ENCODE results near the gene ZNF420. TPM values are rescaled to one million over a fixed set of nuclear protein-coding genes. Genes with fewer than 3 reads are reported as not detected.

The ZNF420 gene
- total RNA-seq = 39.8 TPM

DNA sequence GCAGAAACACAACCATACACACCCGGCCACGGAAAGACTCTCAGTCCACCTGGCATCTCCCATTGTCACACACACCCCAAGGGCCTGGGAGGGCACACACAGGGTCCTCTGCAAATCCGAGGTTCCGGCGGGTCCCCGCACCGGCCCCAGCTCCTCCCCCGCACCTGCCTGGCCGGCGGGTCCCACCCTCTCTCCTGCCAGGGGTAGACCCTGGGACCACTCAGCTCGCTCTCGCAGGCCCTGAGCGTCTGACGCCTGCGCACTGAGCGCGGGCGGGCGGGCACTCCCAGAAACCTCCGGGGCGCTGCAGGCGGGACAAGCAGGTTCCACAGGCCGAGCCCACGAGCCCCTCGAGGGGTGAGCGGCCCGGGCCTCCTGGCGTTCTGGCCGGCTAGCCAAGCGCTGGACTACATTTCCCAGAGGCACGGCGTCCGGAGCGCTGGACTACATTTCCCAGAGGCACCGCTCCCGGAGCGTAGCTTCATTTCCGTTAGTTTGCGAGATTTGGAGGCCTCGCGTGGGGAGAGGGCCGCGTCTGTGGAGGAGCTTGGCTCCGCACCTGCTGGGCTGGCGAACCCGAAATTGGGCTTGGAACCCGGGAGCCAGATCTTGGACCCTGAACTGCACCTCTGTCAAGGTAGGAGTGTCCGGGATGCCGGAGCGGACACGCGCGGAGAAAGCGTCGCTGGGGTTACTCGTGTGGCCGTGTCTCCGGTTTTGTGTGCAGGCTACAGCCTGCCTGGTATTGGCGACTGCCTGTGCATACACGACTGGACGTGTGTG lies at the start of gene ZNF420:
TSS of gene ZNF420 (plus strand) at position 500 of the 783 bp plus-strand sequence. CDS start 10,686 bp downstream, outside the sequence.

GRCh38 chr19:37172368-37173366 lies 94.4 kb downstream of the ZNF420 start, which contains the start of gene ZNF585A:
ZNF585A (minus strand) TSS chr19:37172695; CDS start chr19:37169910, 2,785 bp downstream.

Other genes with a start within 250 kb of the ZNF420 start
- gene ZNF790, start 240.0 kb upstream of the ZNF420 start, total RNA-seq = 25.0 TPM
- gene ZNF345, start 227.6 kb upstream of the ZNF420 start, total RNA-seq = 34.4 TPM
- gene ZNF829, start 162.1 kb upstream of the ZNF420 start, total RNA-seq = 9.1 TPM
- gene ZNF568, start 162.1 kb upstream of the ZNF420 start, total RNA-seq = 44.4 TPM
- 19.1 TPM for gene ZNF585A, start 94.3 kb downstream of the ZNF420 start, total RNA-seq
- 40.4 TPM for gene ZNF585B, start 132.1 kb downstream of the ZNF420 start, total RNA-seq
- 21.3 TPM for gene ZNF383, start 139.8 kb downstream of the ZNF420 start, total RNA-seq

All from parietal lobe (tissue), 1 donor.